Esophagus muscularis mucosa (tissue), 4 donors: ENCODE results near the gene PHACTR3. TPM values are rescaled to one million over a fixed set of nuclear protein-coding genes. Genes with fewer than 3 reads are reported as not detected.

Experiments
- DNase-seq: peaks from one replicate; pipeline ENCODE4 v3.0.0-alpha.2; 2017; ENCODE audit errors: extremely low spot score
- H3K27ac ChIP-seq, 4 donors: fragments of 200-600 bp; sonication (generic); replicated peaks in 1 of 4; 1 replicate in 3 of 4; 2 replicates in 1 of 4; pipeline ENCODE4 v1.5.1; 2016 to 2019; ENCODE audit warnings: mild to moderate bottlenecking in 1 of 4
- H3K27me3 ChIP-seq, 4 donors: fragments of 200-600 bp; sonication (generic); one replicate each; pipeline versions ENCODE4 v1.5.1 to v1.6.0; 2016 to 2019
- H3K36me3 ChIP-seq, 4 donors: fragments of 200-600 bp; sonication (generic); one replicate each; pipeline ENCODE4 v1.5.1; 2016 to 2019
- H3K4me1 ChIP-seq, 4 donors: fragments of 200-600 bp; sonication (generic); one replicate each; pipeline ENCODE4 v1.5.1; 2016 to 2019
- H3K4me3 ChIP-seq, 4 donors: fragments of 200-600 bp; sonication (generic); 1 replicate in 2 of 4; 2 replicates in 2 of 4; pipeline ENCODE4 v1.5.1; 2016 to 2019; ENCODE audit warnings: mild to moderate bottlenecking in 4 of 4, moderate library complexity in 1 of 4
- H3K9me3 ChIP-seq, 4 donors: fragments of 200-600 bp; sonication (generic); 1 replicate in 3 of 4; 2 replicates in 1 of 4; pipeline ENCODE4 v1.5.1; 2016 to 2019
- EP300 ChIP-seq: sonication (generic); formaldehyde crosslinking; IDR thresholded peaks from one replicate; pipeline ENCODE4 v1.6.1; 2017; ENCODE audit warnings: antibody characterized with exemption
- POLR2A ChIP-seq: fragments of 450-650 bp; IDR thresholded peaks from one replicate; pipeline ENCODE4 v1.6.1; 2017; ENCODE audit warnings: antibody characterized with exemption, moderate library complexity, mild to moderate bottlenecking, low read depth
- POLR2AphosphoS5 ChIP-seq, 2 donors: sonication (generic); formaldehyde crosslinking; IDR thresholded peaks; one replicate each; pipeline ENCODE4 v1.6.1; 2017; ENCODE audit warnings: antibody characterized with exemption in 2 of 2
- WGBS: methylation state at CpG from one replicate; pipeline ENCODE4 v1.1.5; 2018; 5-methylcytosine and 5-hydroxymethylcytosine counted together
- intact Hi-C: fragments of 100-400 bp; cut with DNase I; formaldehyde crosslinking; loops from one replicate; pipeline ENCODE4 v1.15.1; 2023
- total RNA-seq, 4 donors: library from RNA; depleted of rRNA; stranded (reverse); fragments of >200 nt; gene quantifications; one replicate each; pipeline versions ENCODE4 v1.1.0 to v1.2.1, GENCODE V29; 2016
- TF ChIP-seq, protein P1 (sequence below), 3 experiments: fragments of 200-600 bp in 2 of 3; fragments of 450-650 bp in 1 of 3; sonication (generic) in 2 of 3; IDR thresholded peaks; one replicate each; pipeline ENCODE4 v1.5.1; 2017 to 2019; ENCODE audit warnings: antibody characterized with exemption in 3 of 3, mild to moderate bottlenecking in 2 of 3, moderate library complexity in 1 of 3

The PHACTR3 gene
- total RNA-seq, 4 donors from 2014 or later, result 0.17 to 0.86 (median 0.56) TPM

DNA sequence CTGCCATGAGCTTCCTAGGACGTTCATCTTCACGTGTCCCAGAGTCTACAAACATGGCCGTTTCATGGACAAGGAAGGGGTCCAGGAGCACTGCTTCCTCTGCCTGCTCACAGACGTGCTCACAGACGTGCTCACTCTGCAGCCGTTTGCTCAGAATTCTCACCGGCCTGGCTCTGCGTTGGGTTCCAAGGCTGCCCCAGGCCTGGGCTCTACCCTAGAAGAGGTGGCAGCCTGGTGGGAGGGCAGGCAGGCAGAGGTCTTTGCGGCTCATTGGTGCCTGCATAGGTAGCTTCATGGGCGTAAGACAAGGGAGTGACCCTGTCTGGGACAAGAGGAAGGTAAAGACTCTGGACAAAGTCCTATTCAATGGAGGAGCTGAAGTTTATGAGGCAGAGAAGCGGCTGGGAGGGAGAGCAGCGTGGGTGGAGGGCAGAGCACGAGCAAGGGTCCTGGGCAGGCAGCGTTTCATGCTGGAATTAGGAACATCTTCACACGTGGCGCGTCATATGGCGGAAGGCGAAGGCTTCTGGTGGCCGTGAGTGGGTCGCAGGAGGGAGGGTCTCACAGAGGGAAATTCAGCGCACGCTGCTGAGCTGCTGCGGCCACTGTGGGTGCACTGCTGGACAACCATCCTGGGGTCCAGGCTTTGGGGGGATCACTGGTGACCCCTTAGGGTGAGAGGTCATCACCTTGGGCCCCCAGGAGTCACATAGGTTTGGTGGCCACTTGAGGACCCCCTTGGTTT, 138.2 kb downstream of the PHACTR3 start:
- H3K4me1 ChIP-seq, result no peaks in the 10 kb centered on the region
- TF ChIP-seq, protein P1, sequence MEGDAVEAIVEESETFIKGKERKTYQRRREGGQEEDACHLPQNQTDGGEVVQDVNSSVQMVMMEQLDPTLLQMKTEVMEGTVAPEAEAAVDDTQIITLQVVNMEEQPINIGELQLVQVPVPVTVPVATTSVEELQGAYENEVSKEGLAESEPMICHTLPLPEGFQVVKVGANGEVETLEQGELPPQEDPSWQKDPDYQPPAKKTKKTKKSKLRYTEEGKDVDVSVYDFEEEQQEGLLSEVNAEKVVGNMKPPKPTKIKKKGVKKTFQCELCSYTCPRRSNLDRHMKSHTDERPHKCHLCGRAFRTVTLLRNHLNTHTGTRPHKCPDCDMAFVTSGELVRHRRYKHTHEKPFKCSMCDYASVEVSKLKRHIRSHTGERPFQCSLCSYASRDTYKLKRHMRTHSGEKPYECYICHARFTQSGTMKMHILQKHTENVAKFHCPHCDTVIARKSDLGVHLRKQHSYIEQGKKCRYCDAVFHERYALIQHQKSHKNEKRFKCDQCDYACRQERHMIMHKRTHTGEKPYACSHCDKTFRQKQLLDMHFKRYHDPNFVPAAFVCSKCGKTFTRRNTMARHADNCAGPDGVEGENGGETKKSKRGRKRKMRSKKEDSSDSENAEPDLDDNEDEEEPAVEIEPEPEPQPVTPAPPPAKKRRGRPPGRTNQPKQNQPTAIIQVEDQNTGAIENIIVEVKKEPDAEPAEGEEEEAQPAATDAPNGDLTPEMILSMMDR (IDR thresholded peaks at IDR 0.05), result no peak
- TF ChIP-seq EP300 (no peak), POLR2AphosphoS5 (IDR thresholded peaks at IDR 0.05) (no peak), POLR2A (no peak)
- H3K9me3 ChIP-seq, result no peaks in the 10 kb centered on the region
- no peak overlapping the region for H3K27ac ChIP-seq
- H3K27me3 ChIP-seq, result peaks cover 0 to 20% (median 0%) of the 10 kb centered on the region in 4 donors
- H3K4me3 ChIP-seq, result no peak overlapping the region
- intact Hi-C loops, result no loop called here
- no peaks in the 10 kb centered on the region for H3K36me3 ChIP-seq
- DNase-seq, result no peak
- 88% methylated on average over 23 of the region's 24 CpGs for WGBS

DNA sequence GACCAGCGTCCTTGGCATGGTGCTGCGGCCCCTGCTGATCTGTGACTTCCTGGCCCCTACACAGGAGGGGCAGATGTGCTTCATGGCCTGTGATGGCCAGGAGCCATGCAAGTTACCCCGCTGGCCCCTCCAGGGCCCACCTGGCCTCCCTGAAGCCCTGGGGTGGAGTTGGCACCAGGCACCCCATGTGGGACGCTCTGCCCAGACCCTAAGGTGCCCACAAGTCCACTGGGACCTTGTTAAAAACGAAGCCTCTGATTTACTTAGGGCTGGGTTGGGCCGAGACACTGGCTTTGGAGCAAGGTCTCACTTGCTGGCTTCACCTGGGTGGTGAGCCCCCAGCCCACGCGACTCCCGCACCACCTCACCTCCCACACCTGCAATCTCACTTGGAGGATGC, 139.0 kb downstream of the PHACTR3 start:
- WGBS, result 96% methylated on average over 3 of the region's 9 CpGs
- Histone ChIP-seq H3K4me1 (peaks cover 0 to 3% (median under 1%) of the 10 kb centered on the region in 4 donors), H3K4me3 (no peak overlapping the region), H3K27me3 (peaks cover 0 to 12% (median 0%) of the 10 kb centered on the region in 4 donors), H3K27ac (no peak overlapping the region), H3K36me3 (no peaks in the 10 kb centered on the region), H3K9me3 (no peaks in the 10 kb centered on the region)
- DNase-seq, result no peak
- intact Hi-C loops, result no loop called here
- no peak for TF ChIP-seq POLR2AphosphoS5 (IDR thresholded peaks at IDR 0.05)

DNA sequence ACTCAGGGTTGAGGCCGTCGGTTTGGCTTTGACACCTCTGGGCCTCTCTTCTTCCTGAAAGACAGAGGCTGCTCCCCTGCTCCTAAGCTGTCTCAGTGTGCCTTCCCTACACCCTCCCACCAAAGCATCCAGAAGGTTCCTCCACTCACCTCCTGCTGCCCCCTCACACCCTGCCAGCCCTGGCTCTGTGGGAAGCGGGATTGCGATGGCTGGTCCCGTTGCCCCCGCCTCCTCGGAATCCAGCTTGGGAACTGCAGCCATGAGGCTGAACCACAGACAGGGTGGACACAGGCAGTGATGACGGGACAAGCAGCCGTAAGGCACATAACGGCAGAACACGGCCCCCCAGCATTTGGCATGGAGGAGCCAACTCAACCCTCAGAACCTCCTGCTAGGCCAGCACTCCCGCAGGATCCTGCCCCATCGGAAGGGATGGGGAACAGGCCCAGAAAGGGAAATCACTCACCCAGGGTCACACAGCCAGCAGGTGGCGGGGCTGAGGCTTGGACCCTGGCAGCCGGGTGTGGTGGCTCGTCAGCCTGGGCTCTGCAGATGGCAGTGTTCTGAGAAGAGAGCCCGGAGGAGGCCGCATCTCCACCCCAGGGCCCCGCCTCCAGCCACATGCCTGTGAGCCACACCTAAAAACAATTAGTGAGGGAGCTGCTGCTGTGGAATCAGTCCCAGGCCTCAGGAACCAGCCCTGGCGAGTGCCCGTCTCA, 139.6 kb downstream of the PHACTR3 start:
- DNase-seq, result no peak
- intact Hi-C loops, result no loop called here
- Histone ChIP-seq H3K4me1 (peaks cover 0 to 10% (median 5%) of the 10 kb centered on the region in 4 donors), H3K4me3 (no peak overlapping the region), H3K9me3 (no peaks in the 10 kb centered on the region), H3K36me3 (no peaks in the 10 kb centered on the region), H3K27me3 (peaks cover 0 to 8% (median 0%) of the 10 kb centered on the region in 4 donors), H3K27ac (no peak overlapping the region)
- TF ChIP-seq EP300, result no peak
- no peak for TF ChIP-seq POLR2AphosphoS5 (IDR thresholded peaks at IDR 0.05)
- no peak for TF ChIP-seq POLR2A
- TF ChIP-seq, protein P1 (IDR thresholded peaks at IDR 0.05), result no peak
- WGBS, result 88% methylated on average over 12 of the region's 21 CpGs

DNA sequence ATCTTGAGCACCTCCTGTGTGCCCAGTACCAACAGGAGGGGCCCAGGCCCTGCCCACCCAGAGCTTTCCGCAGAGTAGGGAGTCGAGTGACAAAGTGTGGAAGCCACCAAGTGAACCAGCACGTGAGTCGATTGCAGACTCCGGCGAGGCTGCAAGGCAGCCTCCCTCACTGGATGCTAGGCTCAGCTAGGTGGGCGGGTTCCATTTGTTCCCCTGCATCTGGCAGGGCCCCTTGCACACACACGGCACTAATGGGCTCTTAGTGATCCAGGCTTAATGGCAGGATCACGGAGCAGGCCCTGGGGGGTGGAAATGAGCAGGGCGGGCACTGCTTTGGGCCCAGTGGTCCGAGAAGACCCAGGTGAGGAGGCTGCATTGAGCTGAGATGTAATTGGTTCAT, 140.4 kb downstream of the PHACTR3 start:
- no peak for TF ChIP-seq POLR2AphosphoS5 (IDR thresholded peaks at IDR 0.05)
- TF ChIP-seq, protein P1 (IDR thresholded peaks at IDR 0.05), result no peak
- no peak for TF ChIP-seq EP300
- TF ChIP-seq POLR2A, result no peak
- Histone ChIP-seq H3K36me3 (no peaks in the 10 kb centered on the region), H3K4me3 (no peak overlapping the region), H3K4me1 (peaks cover 7 to 17% (median 13%) of the 10 kb centered on the region in 4 donors), H3K27me3 (peaks cover 0 to 8% (median 0%) of the 10 kb centered on the region in 4 donors), H3K9me3 (no peaks in the 10 kb centered on the region), H3K27ac (no peak overlapping the region)
- intact Hi-C loops, result no loop called here
- 85% methylated on average over 6 of the region's 11 CpGs for WGBS
- no peak for DNase-seq

DNA sequence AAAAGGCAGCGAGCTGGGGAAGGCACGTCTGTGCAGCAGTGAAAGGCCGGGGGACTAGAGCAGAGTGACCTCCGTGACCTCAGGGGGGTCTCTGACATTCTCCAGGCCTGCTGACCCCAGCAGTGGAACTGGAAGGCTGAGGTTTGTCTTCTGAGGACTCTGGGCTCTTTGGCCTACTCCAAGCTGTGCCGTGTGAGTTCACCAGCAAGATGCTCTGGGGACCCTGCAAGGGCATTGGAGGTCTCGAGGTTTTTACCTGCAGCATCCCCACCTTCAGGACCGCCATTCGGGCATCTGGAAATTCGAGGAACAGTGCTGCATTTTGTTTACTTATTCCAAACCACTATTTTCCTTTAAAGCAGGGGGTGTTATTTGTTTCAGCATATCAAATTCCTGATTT, 140.9 kb downstream of the PHACTR3 start:
- H3K4me3 ChIP-seq, result no peak overlapping the region
- no peaks in the 10 kb centered on the region for H3K9me3 ChIP-seq
- WGBS, result 89% methylated on average over 9 of the region's 9 CpGs
- peaks cover 7 to 19% (median 15%) of the 10 kb centered on the region in 4 donors for H3K4me1 ChIP-seq
- H3K27ac ChIP-seq, result no peak overlapping the region
- H3K27me3 ChIP-seq, result peaks cover 0 to 8% (median 0%) of the 10 kb centered on the region in 4 donors
- DNase-seq, result no peak
- TF ChIP-seq, protein P1 (IDR thresholded peaks at IDR 0.05), result no peak
- no peak for TF ChIP-seq POLR2AphosphoS5 (IDR thresholded peaks at IDR 0.05)
- no peak for TF ChIP-seq POLR2A
- no peak for TF ChIP-seq EP300
- intact Hi-C loops, result no loop called here
- H3K36me3 ChIP-seq, result no peaks in the 10 kb centered on the region
